Mucosa of rectum (tissue), 2 donors: ENCODE results near the gene PCDHA6.
"Not testable (repeated sequence)": the region's sequence is repeated elsewhere in the genome, so short reads cannot be mapped to it uniquely, and the experiment has no call there.

Source experiments
- H3K27ac ChIP-seq, 2 donors: one replicate each; pipeline ENCODE4 v1.7.0; 2013; ENCODE audit warnings: inconsistent platforms in 2 of 2, low read depth in 2 of 2, low read length in 2 of 2
- H3K27me3 ChIP-seq, 2 donors: one replicate each; pipeline ENCODE4 v1.7.0; 2013; ENCODE audit warnings: low read length in 2 of 2; ENCODE audit not compliant: control insufficient read depth in 2 of 2, insufficient read depth in 2 of 2
- H3K36me3 ChIP-seq, 2 donors: one replicate each; pipeline ENCODE4 v1.7.0; 2013; ENCODE audit warnings: low read length in 2 of 2; ENCODE audit not compliant: control insufficient read depth in 2 of 2, insufficient read depth in 2 of 2
- H3K4me1 ChIP-seq, 2 donors: one replicate each; pipeline ENCODE4 v1.7.0; 2013; ENCODE audit warnings: low read length in 2 of 2, mild to moderate bottlenecking in 1 of 2; ENCODE audit not compliant: control insufficient read depth in 2 of 2, insufficient read depth in 2 of 2
- H3K4me3 ChIP-seq, 2 donors: one replicate each; pipeline ENCODE4 v1.7.0; 2013; ENCODE audit warnings: low read length in 2 of 2
- H3K9ac ChIP-seq, 2 donors: one replicate each; pipeline ENCODE4 v1.7.0; 2013; ENCODE audit warnings: low read length in 2 of 2, low read depth in 1 of 2, mild to moderate bottlenecking in 1 of 2
- H3K9me3 ChIP-seq, 2 donors: one replicate each; pipeline ENCODE4 v1.7.0; 2013; ENCODE audit warnings: low read length in 2 of 2; ENCODE audit not compliant: control insufficient read depth in 2 of 2
- donor health status: healthy.
- donor health status: Normal muscosa, but diverticular disease.

Gene PCDHA6

DNA sequence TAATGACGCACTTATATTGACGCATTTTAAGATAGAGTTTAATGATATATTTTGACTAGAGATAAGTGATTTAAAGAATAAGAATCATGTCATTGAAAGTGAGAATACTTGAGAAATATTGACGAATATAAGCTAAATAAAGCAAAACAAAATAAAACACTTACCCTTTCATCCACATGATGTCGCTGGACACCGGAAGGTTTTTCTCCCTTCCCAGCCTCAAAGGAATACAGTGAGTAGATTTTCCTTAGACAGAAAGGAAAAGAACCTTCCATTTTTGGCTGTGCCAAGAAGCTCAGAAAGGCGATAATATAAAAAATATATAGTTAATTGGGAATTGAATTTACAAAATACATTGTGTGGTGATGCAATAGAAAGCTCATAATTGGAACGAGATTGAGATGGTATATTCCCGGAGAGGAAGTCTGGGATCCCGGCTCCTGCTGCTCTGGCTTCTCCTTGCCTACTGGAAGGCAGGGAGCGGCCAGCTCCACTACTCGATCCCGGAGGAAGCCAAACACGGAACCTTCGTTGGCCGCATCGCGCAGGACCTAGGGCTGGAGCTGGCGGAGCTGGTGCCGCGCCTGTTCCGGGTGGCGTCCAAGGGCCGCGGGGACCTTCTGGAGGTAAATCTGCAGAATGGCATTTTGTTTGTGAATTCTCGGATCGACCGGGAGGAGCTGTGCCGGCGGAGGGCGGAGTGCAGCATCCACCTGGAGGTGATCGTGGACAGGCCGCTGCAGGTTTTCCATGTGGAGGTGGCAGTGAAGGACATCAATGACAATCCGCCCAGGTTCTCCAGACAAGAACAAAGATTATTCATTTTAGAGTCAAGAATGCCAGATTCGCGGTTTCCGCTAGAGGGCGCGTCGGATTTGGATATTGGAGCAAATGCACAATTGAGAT lies 6.1 kb upstream of the PCDHA6 start, which contains the start of gene PCDHA5:
Gene PCDHA5, plus strand, starts transcription at position 239 of the 906 bp plus-strand sequence.
- Histone ChIP-seq H3K27me3 (no peaks in the 10 kb centered on the region), H3K4me3 (no peak within 1 kb of the TSS), H3K9me3 (peaks cover 0 to 3% of the 10 kb centered on the region in 2 donors), H3K27ac (no peak within 1 kb of the TSS), H3K9ac (no peak within 1 kb of the TSS), H3K36me3 (no peaks in the 10 kb centered on the region), H3K4me1 (no peaks in the 10 kb centered on the region)

- no peaks in the 10 kb centered on the region for H3K4me1 ChIP-seq
- no peak overlapping the region for H3K9ac ChIP-seq
- H3K9me3 ChIP-seq = peaks cover 0 to 3% of the 10 kb centered on the region in 2 donors
- no peak overlapping the region for H3K4me3 ChIP-seq
- no peaks in the 10 kb centered on the region for H3K36me3 ChIP-seq
- no peak overlapping the region for H3K27ac ChIP-seq
- no peaks in the 10 kb centered on the region for H3K27me3 ChIP-seq
These were observed 5.5 kb upstream of the PCDHA6 start for GRCh38 chr5:140822281-140822629.

GRCh38 chr5:140822969-140823368 lies 4.8 kb upstream of the PCDHA6 start:
- not testable (repeated sequence) for H3K9ac ChIP-seq, H3K9me3 ChIP-seq, H3K4me3 ChIP-seq, H3K27me3 ChIP-seq, H3K4me1 ChIP-seq, H3K36me3 ChIP-seq, H3K27ac ChIP-seq

- Histone ChIP-seq H3K4me1 (no peaks in the 10 kb centered on the region), H3K27me3 (no peaks in the 10 kb centered on the region), H3K9ac (no peak overlapping the region), H3K36me3 (no peaks in the 10 kb centered on the region), H3K27ac (no peak overlapping the region), H3K9me3 (peaks cover 5% of the 10 kb centered on the region in 2 donors), H3K4me3 (no peak overlapping the region)
These were observed 4.3 kb upstream of the PCDHA6 start for GRCh38 chr5:140823475-140823874.

DNA sequence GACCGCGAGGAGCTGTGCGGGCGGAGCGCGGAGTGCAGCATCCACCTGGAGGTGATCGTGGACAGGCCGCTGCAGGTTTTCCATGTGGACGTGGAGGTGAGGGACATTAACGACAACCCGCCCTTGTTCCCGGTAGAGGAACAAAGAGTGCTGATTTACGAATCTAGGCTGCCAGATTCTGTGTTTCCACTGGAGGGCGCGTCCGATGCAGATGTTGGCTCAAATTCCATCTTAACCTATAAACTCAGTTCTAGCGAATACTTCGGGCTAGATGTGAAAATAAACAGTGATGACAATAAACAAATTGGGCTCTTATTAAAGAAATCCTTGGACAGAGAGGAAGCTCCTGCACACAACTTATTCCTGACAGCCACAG lies 590 bp downstream of the PCDHA6 start:
- Histone ChIP-seq H3K36me3 (no peaks in the 10 kb centered on the region), H3K27me3 (no peaks in the 10 kb centered on the region), H3K9ac (no peak overlapping the region), H3K4me3 (no peak overlapping the region), H3K9me3 (peaks cover 5 to 13% of the 10 kb centered on the region in 2 donors), H3K4me1 (no peaks in the 10 kb centered on the region), H3K27ac (no peak overlapping the region)

DNA sequence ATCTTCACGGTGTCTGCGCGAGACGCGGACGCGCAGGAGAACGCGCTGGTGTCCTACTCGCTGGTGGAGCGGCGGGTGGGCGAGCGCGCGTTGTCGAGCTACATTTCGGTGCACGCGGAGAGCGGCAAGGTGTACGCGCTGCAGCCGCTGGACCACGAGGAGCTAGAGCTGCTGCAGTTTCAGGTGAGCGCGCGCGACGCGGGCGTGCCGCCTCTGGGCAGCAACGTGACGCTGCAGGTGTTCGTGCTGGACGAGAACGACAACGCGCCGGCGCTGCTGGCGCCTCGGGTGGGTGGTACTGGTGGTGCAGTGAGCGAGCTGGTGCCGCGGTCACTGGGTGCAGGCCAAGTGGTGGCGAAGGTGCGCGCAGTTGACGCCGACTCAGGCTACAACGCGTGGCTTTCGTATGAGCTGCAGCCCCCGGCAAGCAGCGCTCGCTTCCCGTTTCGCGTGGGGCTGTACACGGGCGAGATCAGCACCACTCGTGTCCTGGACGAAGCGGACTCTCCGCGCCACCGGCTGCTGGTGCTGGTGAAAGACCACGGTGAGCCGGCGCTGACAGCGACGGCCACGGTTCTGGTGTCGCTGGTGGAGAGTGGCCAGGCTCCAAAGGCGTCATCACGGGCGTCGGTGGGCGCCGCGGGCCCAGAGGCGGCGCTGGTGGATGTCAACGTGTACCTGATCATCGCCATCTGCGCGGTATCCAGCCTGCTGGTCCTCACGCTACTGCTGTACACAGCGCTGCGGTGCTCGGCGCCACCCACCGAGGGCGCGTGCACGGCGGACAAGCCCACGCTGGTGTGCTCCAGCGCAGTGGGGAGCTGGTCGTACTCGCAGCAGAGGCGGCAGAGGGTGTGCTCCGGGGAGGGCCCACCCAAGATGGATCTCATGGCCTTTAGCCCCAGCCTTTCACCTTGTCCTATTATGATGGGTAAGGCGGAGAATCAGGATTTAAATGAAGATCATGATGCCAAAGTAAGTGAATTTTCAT lies 2.0 kb downstream of the PCDHA6 start:
- not testable (repeated sequence) for H3K36me3 ChIP-seq, H3K9ac ChIP-seq, H3K4me3 ChIP-seq, H3K27ac ChIP-seq, H3K4me1 ChIP-seq, H3K27me3 ChIP-seq
- H3K9me3 ChIP-seq = peaks cover 5 to 13% of the 10 kb centered on the region in 2 donors

DNA sequence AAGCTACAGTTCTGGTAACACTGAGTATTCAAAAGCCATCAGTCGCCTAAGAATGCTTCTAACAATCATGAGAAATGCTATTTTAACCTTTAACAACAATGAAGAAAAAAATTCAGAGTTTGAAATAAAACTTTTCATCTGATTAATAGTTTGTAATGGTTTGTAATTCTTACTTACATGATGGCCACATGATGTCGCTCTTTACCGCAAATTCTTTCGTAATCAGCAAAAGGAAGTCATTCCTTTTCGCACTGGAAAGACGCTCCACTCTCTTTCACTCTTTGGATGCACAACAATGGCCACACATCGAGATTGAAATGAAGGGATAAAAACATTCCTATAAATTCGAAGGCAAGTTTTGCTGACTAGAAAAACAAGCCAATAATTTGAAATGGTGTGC lies 6.2 kb downstream of the PCDHA6 start, which contains the start of gene PCDHA7:
Gene PCDHA7, plus strand, starts transcription at position 277 of the 400 bp plus-strand sequence. Its CDS starts 115 bp downstream, at position 392.
- Histone ChIP-seq H3K9me3 (peaks cover 8 to 12% of the 10 kb centered on the region in 2 donors), H3K4me3 (no peak within 1 kb of the TSS), H3K27me3 (no peaks in the 10 kb centered on the region)

DNA sequence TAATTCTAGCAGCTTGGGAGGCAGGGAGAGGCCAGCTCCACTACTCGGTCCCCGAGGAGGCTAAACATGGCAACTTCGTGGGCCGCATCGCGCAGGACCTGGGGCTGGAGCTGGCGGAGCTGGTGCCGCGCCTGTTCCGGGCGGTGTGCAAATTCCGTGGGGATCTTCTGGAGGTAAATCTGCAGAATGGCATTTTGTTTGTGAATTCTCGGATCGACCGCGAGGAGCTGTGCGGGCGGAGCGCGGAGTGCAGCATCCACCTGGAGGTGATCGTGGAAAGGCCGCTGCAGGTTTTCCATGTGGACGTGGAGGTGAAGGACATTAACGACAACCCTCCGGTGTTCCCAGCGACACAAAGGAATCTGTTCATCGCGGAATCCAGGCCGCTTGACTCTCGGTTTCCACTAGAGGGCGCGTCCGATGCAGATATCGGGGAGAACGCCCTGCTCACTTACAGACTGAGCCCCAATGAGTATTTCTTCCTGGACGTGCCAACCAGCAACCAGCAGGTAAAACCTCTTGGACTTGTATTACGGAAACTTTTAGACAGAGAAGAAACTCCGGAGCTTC lies 6.8 kb downstream of the PCDHA6 start:
- not testable (repeated sequence) for H3K27me3 ChIP-seq, H3K27ac ChIP-seq, H3K4me1 ChIP-seq, H3K4me3 ChIP-seq, H3K36me3 ChIP-seq, H3K9ac ChIP-seq
- peaks cover 8 to 12% of the 10 kb centered on the region in 2 donors for H3K9me3 ChIP-seq

More for the DNA sequence above, 6.2 kb downstream of the PCDHA6 start, which contains the start of gene PCDHA7:
- Histone ChIP-seq H3K4me1 (no peaks in the 10 kb centered on the region), H3K27ac (no peak within 1 kb of the TSS), H3K9ac (no peak within 1 kb of the TSS), H3K36me3 (no peaks in the 10 kb centered on the region)

DNA sequence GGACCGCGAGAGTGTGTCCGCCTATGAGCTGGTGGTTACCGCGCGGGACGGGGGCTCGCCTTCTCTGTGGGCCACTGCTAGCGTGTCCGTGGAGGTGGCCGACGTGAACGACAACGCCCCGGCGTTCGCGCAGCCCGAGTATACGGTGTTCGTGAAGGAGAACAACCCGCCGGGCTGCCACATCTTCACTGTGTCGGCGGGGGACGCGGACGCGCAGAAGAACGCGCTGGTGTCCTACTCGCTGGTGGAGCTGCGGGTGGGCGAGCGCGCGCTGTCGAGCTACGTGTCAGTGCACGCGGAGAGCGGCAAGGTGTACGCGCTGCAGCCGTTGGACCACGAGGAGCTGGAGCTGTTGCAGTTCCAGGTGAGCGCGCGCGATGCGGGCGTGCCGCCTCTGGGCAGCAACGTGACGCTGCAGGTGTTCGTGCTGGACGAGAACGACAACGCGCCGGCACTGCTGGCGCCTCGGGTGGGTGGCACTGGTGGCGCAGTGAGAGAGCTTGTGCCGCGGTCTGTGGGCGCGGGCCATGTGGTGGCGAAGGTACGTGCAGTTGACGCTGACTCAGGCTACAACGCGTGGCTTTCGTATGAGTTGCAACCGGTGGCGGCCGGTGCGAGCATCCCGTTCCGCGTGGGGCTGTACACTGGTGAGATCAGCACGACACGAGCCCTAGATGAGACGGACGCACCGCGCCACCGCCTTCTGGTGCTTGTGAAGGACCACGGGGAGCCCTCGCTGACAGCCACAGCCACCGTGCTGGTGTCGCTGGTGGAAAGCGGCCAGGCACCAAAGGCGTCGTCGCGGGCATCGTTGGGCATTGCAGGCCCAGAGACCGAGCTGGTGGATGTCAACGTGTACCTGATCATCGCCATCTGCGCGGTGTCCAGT lies 8.1 kb downstream of the PCDHA6 start:
- Histone ChIP-seq H3K9me3 (peaks cover 8 to 12% of the 10 kb centered on the region in 2 donors), H3K27me3 (no peaks in the 10 kb centered on the region), H3K4me3 (no peak overlapping the region), H3K9ac (no peak overlapping the region), H3K4me1 (no peaks in the 10 kb centered on the region), H3K27ac (no peak overlapping the region), H3K36me3 (no peaks in the 10 kb centered on the region)
